AG09309 (cell line): ENCODE data around the gene NUP107.

Source experiments
- DNase-seq: peaks from one replicate; pipeline ENCODE4 v3.0.0-alpha.2; 2010; ENCODE audit warnings: low read depth
- H3K4me3 ChIP-seq: 2 replicates; pipeline ENCODE4 v1.5.1; 2011; ENCODE audit warnings: mild to moderate bottlenecking, low read depth, low read length, moderate library complexity; ENCODE audit not compliant: control insufficient read depth
- CTCF ChIP-seq: IDR thresholded peaks from 2 replicates; pipeline ENCODE4 v1.5.1; 2011; ENCODE audit warnings: mild to moderate bottlenecking, low read depth, low read length, inconsistent platforms; ENCODE audit not compliant: insufficient read depth, control insufficient read depth; ENCODE audit errors: missing control alignments

Gene NUP107

GRCh38 chr12:68785823-68786222 lies 99.0 kb downstream of the NUP107 start:
- DNase-seq = no peak
- TF ChIP-seq CTCF = no peak
- no peak overlapping the region for H3K4me3 ChIP-seq

DNA sequence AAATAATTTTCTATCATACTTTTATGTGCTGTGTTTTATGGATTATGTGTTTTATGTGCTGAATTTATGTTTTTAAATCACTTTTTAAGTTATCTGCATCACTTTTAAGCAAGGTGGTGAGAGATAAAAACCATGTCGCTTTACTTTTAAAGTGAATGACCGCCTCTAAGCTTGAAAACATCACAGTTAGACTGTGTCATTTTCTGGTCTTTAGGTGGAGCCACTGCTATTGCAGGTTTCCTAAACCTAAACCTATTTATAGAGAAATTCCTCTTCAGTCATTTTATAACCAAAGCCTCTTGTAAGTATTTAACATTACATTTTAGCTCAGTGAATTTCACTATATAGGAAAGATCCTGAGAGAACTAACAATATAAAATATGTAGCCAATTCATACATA lies 100.2 kb downstream of the NUP107 start:
- no peak for TF ChIP-seq CTCF
- no peak overlapping the region for H3K4me3 ChIP-seq
- no peak for DNase-seq

GRCh38 chr12:68788554-68789143 lies 101.9 kb downstream of the NUP107 start:
- TF ChIP-seq CTCF = no peak
- no peak for DNase-seq
- H3K4me3 ChIP-seq = no peak overlapping the region

DNA sequence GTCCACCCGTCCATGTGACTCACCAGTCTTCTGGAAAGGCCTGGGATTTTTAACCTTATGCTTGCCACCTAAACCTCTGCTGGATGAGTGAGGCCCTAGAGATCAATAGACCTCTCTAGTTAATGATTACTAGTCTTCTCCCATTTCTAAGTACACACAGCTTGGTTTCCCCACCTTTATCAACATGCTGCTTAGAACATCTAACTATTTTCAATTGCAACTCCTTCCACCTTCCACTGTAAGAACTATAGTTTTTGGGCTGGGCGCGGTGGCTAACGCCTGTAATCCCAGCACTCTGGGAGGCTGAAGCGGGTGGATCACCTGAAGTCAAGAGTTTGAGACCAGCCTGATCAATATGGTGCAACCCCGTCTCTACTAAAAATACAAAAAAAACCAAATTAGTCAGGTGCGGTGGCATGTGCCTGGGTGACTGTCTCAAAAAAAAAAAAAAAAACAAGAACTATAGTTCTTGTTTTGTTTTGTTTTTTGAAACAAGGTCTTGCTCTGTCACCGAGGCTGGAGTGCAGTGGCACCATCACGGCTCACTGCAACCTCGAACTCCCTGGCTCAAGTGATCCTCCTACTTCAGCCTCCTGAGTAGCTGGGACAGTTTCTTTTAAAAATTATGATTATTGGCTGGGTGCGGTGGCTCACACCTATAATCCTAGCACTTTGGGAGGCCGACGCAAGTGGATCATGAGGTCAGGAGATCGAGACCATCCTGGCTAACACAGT lies 102.5 kb downstream of the NUP107 start:
- no peak for TF ChIP-seq CTCF
- DNase-seq = no peak
- H3K4me3 ChIP-seq = no peak overlapping the region

GRCh38 chr12:68790081-68790951 lies 103.5 kb downstream of the NUP107 start:
- no peak overlapping the region for H3K4me3 ChIP-seq
- DNase-seq = no peak
- no peak for TF ChIP-seq CTCF

- DNase-seq = no peak
- no peak for TF ChIP-seq CTCF
- H3K4me3 ChIP-seq = no peak overlapping the region
Measured at GRCh38 chr12:68790952-68791234, 104.1 kb downstream of the NUP107 start.
